Stimulated activated CD4-positive, alpha-beta T cell treated with anti-CD3 and anti-CD28 coated beads, Interleukin-4, amount 100 ng/mL, for 4 hours (primary cell): ENCODE data around the gene FGD2.

ENCODE experiments used
- DNase-seq, 2 experiments: peaks; one replicate each; pipeline ENCODE4 v3.0.0-alpha.2; 2020

Gene FGD2

GRCh38 chr6:37059344-37060194 is 54.1 kb downstream of the FGD2 start:
- DNase-seq, result no peak

- DNase-seq, result no peak
Observed at GRCh38 chr6:37060195-37060559, 54.7 kb downstream of the FGD2 start.

GRCh38 chr6:37061157-37061804 is 55.8 kb downstream of the FGD2 start:
- DNase-seq, result no peak

GRCh38 chr6:37062424-37062823 is 57.0 kb downstream of the FGD2 start:
- DNase-seq, result no peak

GRCh38 chr6:37068356-37069270 is 63.2 kb downstream of the FGD2 start:
- no peak for DNase-seq

GRCh38 chr6:37069639-37070038 is 64.2 kb downstream of the FGD2 start:
- DNase-seq, result no peak

GRCh38 chr6:37072526-37072925 is 67.1 kb downstream of the FGD2 start:
- no peak for DNase-seq

- no peak for DNase-seq
Observed at GRCh38 chr6:37074053-37074827, 68.8 kb downstream of the FGD2 start.

- no peak for DNase-seq
Observed at GRCh38 chr6:37077191-37077904, 71.9 kb downstream of the FGD2 start.

- no peak for DNase-seq
Observed at GRCh38 chr6:37077905-37078296, 72.4 kb downstream of the FGD2 start.
